ENCODE measurements around the gene TECR. TPM values are rescaled to one million over a fixed set of nuclear protein-coding genes. Genes with fewer than 3 reads are reported as not detected.

TECR gene
- total RNA-seq, 1 experiment from 2014 or later: 164 TPM

- Histone ChIP-seq H3K27ac (ENCODE audit: insufficient read length, low read depth, low read length) (no peak overlapping the region), H4K5ac (ENCODE audit: insufficient read length, low read depth, low read length) (no peak overlapping the region)
These were observed 7.7 kb downstream of the TECR start for GRCh38 chr19:14536926-14537692.

More at GRCh38 chr19:14536926-14537692, 7.7 kb downstream of the TECR start:
- no peaks in the 10 kb centered on the region for H3K27me3 Mint-ChIP-seq (ENCODE audit: low read depth)
- no peak overlapping the region for H2BK12ac ChIP-seq (ENCODE audit: insufficient read length, low read depth, low read length)
- no peak overlapping the region for H4K91ac ChIP-seq (ENCODE audit: insufficient read length, low read depth, low read length)
- H3K23ac ChIP-seq (ENCODE audit: insufficient read length, low read depth, low read length): no peak overlapping the region
- no peaks in the 10 kb centered on the region; a peak in 1 of 5 replicates for H3K9me3 Mint-ChIP-seq
- peaks cover 5% of the 10 kb centered on the region; the same call in 1 of the 2 replicates for H3K79me2 ChIP-seq (ENCODE audit: insufficient read depth, low read length)
- H3K4me1 ChIP-seq (ENCODE audit: insufficient read depth, low read length): no peaks in the 10 kb centered on the region; the same call in 1 of the 2 replicates
- no peak overlapping the region for H3K4ac ChIP-seq (ENCODE audit: low read depth, low read length)
- no peak overlapping the region for H2AFZ ChIP-seq (ENCODE audit: low read length)
- peaks cover 7 to 8% of the 10 kb centered on the region in 2 experiments for H3K4me1 Mint-ChIP-seq
- no peak overlapping the region for H2BK5ac ChIP-seq (ENCODE audit: insufficient read length, low read length)
- DNase-seq: peak; percentile 98
- peak overlapping the region; percentile 58 for H3K4me2 ChIP-seq (ENCODE audit: insufficient read depth, insufficient read length, low read length)
- H2BK15ac ChIP-seq (ENCODE audit: low read depth, low read length): no peak overlapping the region
- no peaks in the 10 kb centered on the region for H3K27me3 ChIP-seq (ENCODE audit: insufficient read depth, low read length)
- peaks cover 4% of the 10 kb centered on the region for H3K79me1 ChIP-seq (ENCODE audit: insufficient read depth, low read depth, low read length, poor library complexity, severe bottlenecking)
- H3K36me3 Mint-ChIP-seq (ENCODE audit: insufficient read depth in 1 of 3, low read depth in 3 of 3): peaks cover 5 to 20% (median 7%) of the 10 kb centered on the region in 3 experiments; a peak in 4 of 7 replicates
- no peaks in the 10 kb centered on the region for H4K20me1 ChIP-seq (ENCODE audit: control insufficient read depth, insufficient read depth, insufficient read length)
- no peak overlapping the region for H2AK5ac ChIP-seq (ENCODE audit: insufficient read length, low read length)
- H3K27ac Mint-ChIP-seq: peak overlapping the region in 2 of 3 experiments; percentile 72 to 88; a peak in 2 of 7 replicates
- no peak overlapping the region for H3T11ph ChIP-seq (ENCODE audit: low read length)
- H3K56ac ChIP-seq (ENCODE audit: insufficient read length, low read depth, low read length): no peak overlapping the region
- H3K9me3 ChIP-seq (ENCODE audit: control insufficient read depth, low read depth, low read length): no peaks in the 10 kb centered on the region
- H3K14ac ChIP-seq (ENCODE audit: insufficient read depth, low read length): no peak overlapping the region
- H2BK120ac ChIP-seq (ENCODE audit: low read depth, low read length, poor library complexity, severe bottlenecking): no peak overlapping the region
- TF ChIP-seq CTCF (conservative IDR thresholded peaks at IDR 0.05): no peak
- no peak overlapping the region for H3K9ac ChIP-seq (ENCODE audit: extremely low read depth, insufficient read length, low read length)
- H4K8ac ChIP-seq (replicated peaks; ENCODE audit: insufficient read length, low read depth, low read length): no peak overlapping the region
- H3K23me2 ChIP-seq (ENCODE audit: insufficient read length, low read depth, low read length, poor library complexity, severe bottlenecking): peaks cover 3% of the 10 kb centered on the region
- no CpG with 5 or more reads among the region's 24 CpGs for WGBS (ENCODE audit: extremely low coverage, insufficient read length, low lambda C conversion rate)
- no peak overlapping the region for H2BK20ac ChIP-seq (ENCODE audit: low read depth, low read length, poor library complexity, severe bottlenecking)
- H3K4me3 Mint-ChIP-seq: peak overlapping the region; percentile 42 to 65; a peak in 3 of 5 replicates
- no peak overlapping the region for H3K18ac ChIP-seq (ENCODE audit: insufficient read length, low read depth, low read length)

Data from H9 (cell line).